Central memory CD4-positive, alpha-beta T cell (primary cell): ENCODE data around the gene EMCN.
"Not testable (repeated sequence)": the region's sequence is repeated elsewhere in the genome, so short reads cannot be mapped to it uniquely, and the experiment has no call there.

Experiments
- DNase-seq: peaks from one replicate; pipeline ENCODE4 v3.0.0; 2022
- total RNA-seq, 3 experiments: gene quantifications; one replicate each; lab custom pipeline; 2026; lab: John Stamatoyannopoulos, UW

Gene EMCN
- total RNA-seq = 0 reads per million in 3 experiments

- DNase-seq = no peak
Measured at GRCh38 chr4:100517864-100518341, at the start of gene EMCN. TSS of gene EMCN (minus strand) at chr4:100518022. CDS start at chr4:100517914, 108 bp downstream.

- no peak for DNase-seq
Measured at GRCh38 chr4:100566396-100566795, 48.6 kb upstream of the EMCN start.

- no peak for DNase-seq
Measured at GRCh38 chr4:100557306-100557705, 39.5 kb upstream of the EMCN start.

- DNase-seq = no peak
Measured at GRCh38 chr4:100555611-100556337, 38.0 kb upstream of the EMCN start.

- DNase-seq = no peak
Measured at GRCh38 chr4:100548200-100548560, 30.4 kb upstream of the EMCN start.

GRCh38 chr4:100547541-100548199, 29.8 kb upstream of the EMCN start:
- DNase-seq = no peak

GRCh38 chr4:100545427-100545826, 27.6 kb upstream of the EMCN start:
- no peak for DNase-seq

GRCh38 chr4:100540131-100540530, 22.3 kb upstream of the EMCN start:
- DNase-seq = no peak

GRCh38 chr4:100539706-100540105, 21.9 kb upstream of the EMCN start:
- DNase-seq = no peak

GRCh38 chr4:100533741-100534140, 15.9 kb upstream of the EMCN start:
- DNase-seq = no peak

GRCh38 chr4:100530161-100530560, 12.3 kb upstream of the EMCN start:
- DNase-seq = not testable (repeated sequence)

- no peak for DNase-seq
Measured at GRCh38 chr4:100525686-100526085, 7.9 kb upstream of the EMCN start.

GRCh38 chr4:100519205-100519604, 1.4 kb upstream of the EMCN start:
- no peak for DNase-seq

GRCh38 chr4:100516225-100516624, 1.6 kb downstream of the EMCN start:
- no peak for DNase-seq

GRCh38 chr4:100511896-100512295, 5.9 kb downstream of the EMCN start:
- no peak for DNase-seq

GRCh38 chr4:100510551-100510950, 7.3 kb downstream of the EMCN start:
- no peak for DNase-seq

GRCh38 chr4:100509386-100509785, 8.4 kb downstream of the EMCN start:
- DNase-seq = no peak

GRCh38 chr4:100508691-100509090, 9.1 kb downstream of the EMCN start:
- DNase-seq = no peak

- DNase-seq = no peak
Measured at GRCh38 chr4:100504086-100504874, 13.5 kb downstream of the EMCN start.

GRCh38 chr4:100497791-100498190, 20.0 kb downstream of the EMCN start:
- DNase-seq = no peak

GRCh38 chr4:100495074-100495473, 22.7 kb downstream of the EMCN start:
- DNase-seq = no peak

GRCh38 chr4:100494166-100494565, 23.7 kb downstream of the EMCN start:
- DNase-seq = no peak

- DNase-seq = no peak
Measured at GRCh38 chr4:100493756-100494155, 24.1 kb downstream of the EMCN start.

GRCh38 chr4:100492129-100492528, 25.7 kb downstream of the EMCN start:
- DNase-seq = no peak
